Upper lobe of left lung (tissue), 4 donors: Measurements from ENCODE around the gene FRYL.

Experiments used
- CTCF ChIP-seq, 6 experiments: fragments of 450-650 bp in 4 of 6; fragments of 200-600 bp in 2 of 6; sonication (generic) in 2 of 6; IDR thresholded peaks; one replicate each; pipeline ENCODE4 v1.5.1; 2016 to 2019; ENCODE audit warnings: antibody characterized with exemption in 6 of 6
- EP300 ChIP-seq, 4 donors: sonication (generic); formaldehyde crosslinking; IDR thresholded peaks; one replicate each; pipeline ENCODE4 v1.5.1; 2017; ENCODE audit warnings: antibody characterized with exemption in 4 of 4, control low read depth in 2 of 4
- POLR2A ChIP-seq, 4 donors: fragments of 450-650 bp; IDR thresholded peaks; one replicate each; pipeline ENCODE4 v1.5.1; 2016 to 2017; ENCODE audit warnings: antibody characterized with exemption in 4 of 4, mild to moderate bottlenecking in 2 of 4
- POLR2AphosphoS5 ChIP-seq, 2 donors: sonication (generic); formaldehyde crosslinking; IDR thresholded peaks; one replicate each; pipeline ENCODE4 v1.5.1; 2017; ENCODE audit warnings: antibody characterized with exemption in 2 of 2

DNA sequence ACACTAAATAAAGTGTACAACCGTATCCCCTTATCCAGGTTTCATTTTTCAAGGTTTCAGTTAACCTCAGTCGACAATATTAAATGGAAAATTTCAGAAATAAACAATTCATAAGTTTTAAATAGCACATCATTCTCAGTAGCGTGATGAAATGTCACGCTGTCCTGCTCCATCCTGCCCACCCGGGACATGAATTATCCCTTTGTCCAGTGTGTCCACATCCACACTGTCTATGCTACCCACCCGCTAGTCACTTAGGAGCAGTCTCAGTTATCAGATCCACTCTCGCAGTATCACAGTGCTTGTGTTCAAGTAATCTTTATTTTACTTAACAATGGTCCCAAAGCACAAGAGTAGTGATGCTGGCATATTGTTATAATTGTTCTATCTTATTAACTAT, 54.7 kb downstream of the FRYL start:
- no peak for TF ChIP-seq POLR2AphosphoS5 (IDR thresholded peaks at IDR 0.05)
- TF ChIP-seq POLR2A (IDR thresholded peaks at IDR 0.05) = no peak
- TF ChIP-seq CTCF (IDR thresholded peaks at IDR 0.05) = no peak
- TF ChIP-seq EP300 (IDR thresholded peaks at IDR 0.05) = no peak
